Astrocyte (in vitro differentiated cells and primary cell): ENCODE data around the gene ZNF532.

Source experiments
- CTCF ChIP-seq: IDR thresholded peaks from 2 replicates; pipeline ENCODE4 v1.5.1; 2011; ENCODE audit warnings: low read depth, mild to moderate bottlenecking, inconsistent platforms, low read length, moderate library complexity; ENCODE audit not compliant: insufficient read depth
- EZH2 ChIP-seq: IDR thresholded peaks from 2 replicates; pipeline ENCODE4 v1.6.1; 2012; ENCODE audit warnings: mild to moderate bottlenecking, low read length, inconsistent platforms; ENCODE audit not compliant: insufficient read depth

- TF ChIP-seq CTCF (no peak), EZH2 (no peak)
Measured at GRCh38 chr18:58844871-58845270, 19.8 kb upstream of the ZNF532 start.
